ACC112 (cell line): ENCODE results near the gene SLC35F6.
"Not testable (repeated sequence)": the region's sequence is repeated elsewhere in the genome, so short reads cannot be mapped to it uniquely, and the experiment has no call there.

Source experiments
- H2AFZ ChIP-seq: fragments of 200-600 bp; sonication (generic); one replicate; pipeline ENCODE4 v1.6.0; 2017; ENCODE audit warnings: antibody characterized with exemption, low read length; ENCODE audit not compliant: unreplicated experiment
- H3K27ac ChIP-seq: fragments of 200-600 bp; sonication (generic); 2 replicates; pipeline ENCODE4 v1.5.1; 2014; ENCODE audit warnings: low read depth, mild to moderate bottlenecking, antibody characterized with exemption, low read length, moderate library complexity
- H3K27me3 ChIP-seq: fragments of 200-600 bp; sonication (generic); 2 replicates; pipeline ENCODE4 v1.6.1; 2014; ENCODE audit warnings: mild to moderate bottlenecking, antibody characterized with exemption, low read length, moderate library complexity, mixed read lengths; ENCODE audit not compliant: insufficient read depth
- H3K36me3 ChIP-seq: fragments of 200-600 bp; sonication (generic); 2 replicates; pipeline ENCODE4 v1.6.1; 2016; ENCODE audit warnings: mild to moderate bottlenecking, antibody characterized with exemption, low read length, moderate library complexity, mixed read lengths; ENCODE audit not compliant: insufficient read depth
- H3K4me1 ChIP-seq: fragments of 200-600 bp; sonication (generic); one replicate; pipeline ENCODE4 v1.6.1; 2016; ENCODE audit warnings: low read length, mixed read lengths; ENCODE audit not compliant: insufficient read depth, unreplicated experiment, control insufficient read depth
- H3K4me3 ChIP-seq: fragments of 200-600 bp; sonication (generic); 2 replicates; pipeline ENCODE4 v1.5.1; 2014; ENCODE audit warnings: mild to moderate bottlenecking, low read depth, low read length
- H3K79me2 ChIP-seq: fragments of 200-600 bp; sonication (generic); one replicate; pipeline ENCODE4 v1.6.0; 2016; ENCODE audit warnings: low read length; ENCODE audit not compliant: control insufficient read depth, unreplicated experiment, insufficient read depth

SLC35F6 gene

GRCh38 chr2:26744953-26745352 is 19.1 kb upstream of the SLC35F6 start:
- Histone ChIP-seq H3K27me3 (no peaks in the 10 kb centered on the region), H3K27ac (no peak overlapping the region), H3K79me2 (no peaks in the 10 kb centered on the region), H3K4me3 (no peak overlapping the region), H2AFZ (no peak overlapping the region), H3K36me3 (no peaks in the 10 kb centered on the region), H3K4me1 (no peaks in the 10 kb centered on the region)

GRCh38 chr2:26745609-26746327 is 18.3 kb upstream of the SLC35F6 start:
- H3K79me2 ChIP-seq, result no peaks in the 10 kb centered on the region
- no peak overlapping the region for H3K27ac ChIP-seq
- no peak overlapping the region for H2AFZ ChIP-seq
- no peaks in the 10 kb centered on the region for H3K36me3 ChIP-seq
- no peak overlapping the region for H3K4me3 ChIP-seq
- no peaks in the 10 kb centered on the region for H3K4me1 ChIP-seq
- H3K27me3 ChIP-seq, result no peaks in the 10 kb centered on the region

DNA sequence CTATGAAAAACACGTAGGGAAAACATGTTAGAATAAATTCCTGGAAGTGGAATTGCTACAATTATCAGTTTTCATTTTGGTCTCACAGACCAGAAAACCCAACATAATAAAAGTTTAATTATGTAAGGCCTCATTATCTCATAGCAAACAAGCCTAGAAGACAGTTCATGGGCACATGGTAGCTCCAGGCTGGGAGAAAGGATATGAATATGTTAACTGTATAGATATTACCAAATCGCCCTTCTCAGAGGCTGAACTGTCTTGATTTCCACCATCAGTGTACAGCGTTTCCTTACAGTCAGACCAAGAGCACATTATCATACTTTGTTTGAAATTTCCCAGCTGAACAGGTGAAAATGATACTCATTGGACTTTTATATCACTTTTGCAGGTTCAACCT is 17.1 kb upstream of the SLC35F6 start:
- no peaks in the 10 kb centered on the region for H3K36me3 ChIP-seq
- H3K4me1 ChIP-seq, result no peaks in the 10 kb centered on the region
- no peak overlapping the region for H3K27ac ChIP-seq
- H3K79me2 ChIP-seq, result no peaks in the 10 kb centered on the region
- no peak overlapping the region for H2AFZ ChIP-seq
- H3K27me3 ChIP-seq, result no peaks in the 10 kb centered on the region
- no peak overlapping the region for H3K4me3 ChIP-seq

DNA sequence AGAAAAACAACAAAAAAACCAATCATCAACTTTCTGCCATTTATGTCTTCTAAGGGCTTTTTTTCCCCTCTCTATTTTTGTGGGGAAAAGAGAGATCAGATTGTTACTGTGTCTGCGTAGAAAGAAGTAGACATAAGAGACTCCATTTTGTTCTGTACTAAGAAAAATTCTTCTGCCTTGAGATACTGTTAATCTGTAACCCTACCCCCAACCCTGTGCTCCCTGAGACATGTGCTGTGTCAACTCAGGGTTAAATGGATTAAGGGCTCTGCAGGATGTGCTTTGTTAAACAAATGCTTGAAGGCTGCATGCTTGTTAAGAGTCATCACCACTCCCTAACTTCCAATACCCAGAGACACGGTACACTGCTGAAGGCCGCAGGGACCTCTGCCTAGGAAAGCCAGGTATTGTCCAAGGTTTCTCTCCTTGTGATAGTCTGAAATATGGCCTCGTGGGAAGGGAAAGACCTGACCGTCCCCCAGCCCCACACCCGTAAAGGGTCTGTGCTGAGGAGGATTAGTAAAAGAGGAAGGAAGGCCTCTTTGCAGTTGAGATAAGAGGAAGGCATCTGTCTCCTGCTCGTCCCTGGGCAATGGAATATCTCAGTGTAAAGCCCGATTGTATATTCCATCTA is 14.2 kb upstream of the SLC35F6 start:
- not testable (repeated sequence) for H3K36me3 ChIP-seq, H3K27me3 ChIP-seq, H2AFZ ChIP-seq, H3K27ac ChIP-seq, H3K79me2 ChIP-seq, H3K4me1 ChIP-seq, H3K4me3 ChIP-seq

- not testable (repeated sequence) for H3K27me3 ChIP-seq, H3K4me1 ChIP-seq, H3K36me3 ChIP-seq, H2AFZ ChIP-seq, H3K4me3 ChIP-seq, H3K79me2 ChIP-seq, H3K27ac ChIP-seq
Measured at GRCh38 chr2:26750467-26750866, 13.6 kb upstream of the SLC35F6 start.

GRCh38 chr2:26752656-26753055 is 11.4 kb upstream of the SLC35F6 start:
- Histone ChIP-seq H3K27me3 (no peaks in the 10 kb centered on the region), H3K79me2 (no peaks in the 10 kb centered on the region), H2AFZ (no peak overlapping the region), H3K27ac (no peak overlapping the region), H3K4me3 (no peak overlapping the region), H3K36me3 (no peaks in the 10 kb centered on the region), H3K4me1 (peaks cover 14% of the 10 kb centered on the region)

DNA sequence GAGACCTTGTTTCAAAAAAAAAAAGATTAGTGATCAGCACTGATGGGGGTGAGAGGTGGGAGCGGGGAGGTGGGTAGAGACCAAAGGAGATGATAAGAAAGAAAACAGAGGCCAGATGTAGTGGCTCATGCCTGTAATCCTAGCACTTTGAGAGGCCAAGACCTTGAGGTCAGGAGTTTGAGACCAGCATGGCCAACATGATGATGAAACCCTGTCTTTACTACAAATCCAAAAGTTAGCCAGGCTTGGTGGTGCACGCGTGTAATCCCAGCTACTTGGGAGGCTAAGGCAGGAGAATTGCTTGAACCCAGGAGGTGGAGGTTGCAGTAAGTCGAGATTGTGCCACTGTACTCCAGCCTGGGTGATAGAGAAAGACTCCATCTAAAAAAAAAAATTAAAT is 9.5 kb upstream of the SLC35F6 start:
- Histone ChIP-seq H3K79me2 (no peaks in the 10 kb centered on the region), H3K36me3 (no peaks in the 10 kb centered on the region), H3K27me3 (no peaks in the 10 kb centered on the region), H2AFZ (no peak overlapping the region), H3K4me1 (peaks cover 28% of the 10 kb centered on the region), H3K27ac (no peak overlapping the region), H3K4me3 (no peak overlapping the region)

GRCh38 chr2:26754972-26755670 is 9.0 kb upstream of the SLC35F6 start:
- Histone ChIP-seq H3K4me1 (peaks cover 28% of the 10 kb centered on the region), H2AFZ (no peak overlapping the region), H3K79me2 (no peaks in the 10 kb centered on the region), H3K27me3 (no peaks in the 10 kb centered on the region), H3K27ac (no peak overlapping the region), H3K36me3 (no peaks in the 10 kb centered on the region), H3K4me3 (no peak overlapping the region)

DNA sequence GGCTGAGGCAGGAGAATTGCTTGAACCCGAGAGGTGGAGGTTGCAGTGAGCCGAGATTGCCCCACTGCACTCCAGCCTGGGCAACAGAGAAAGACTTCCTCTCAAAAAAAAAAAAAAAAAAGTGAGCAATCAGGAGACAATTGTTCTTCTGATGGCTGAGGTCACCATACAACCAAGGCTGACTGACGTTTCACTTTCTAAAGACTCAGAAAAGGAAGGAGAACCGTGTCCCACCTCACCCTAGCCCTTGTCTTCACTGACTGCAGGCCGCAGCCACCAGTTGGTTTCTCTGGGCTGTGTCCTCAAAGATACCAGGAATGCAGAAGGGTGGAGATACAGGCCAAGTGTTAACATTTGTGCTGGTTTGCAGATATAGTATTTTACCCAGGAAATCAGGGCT is 7.7 kb upstream of the SLC35F6 start:
- peaks cover 28% of the 10 kb centered on the region for H3K4me1 ChIP-seq
- H3K4me3 ChIP-seq, result no peak overlapping the region
- no peaks in the 10 kb centered on the region for H3K79me2 ChIP-seq
- no peak overlapping the region for H2AFZ ChIP-seq
- H3K27me3 ChIP-seq, result no peaks in the 10 kb centered on the region
- H3K36me3 ChIP-seq, result no peaks in the 10 kb centered on the region
- H3K27ac ChIP-seq, result no peak overlapping the region

DNA sequence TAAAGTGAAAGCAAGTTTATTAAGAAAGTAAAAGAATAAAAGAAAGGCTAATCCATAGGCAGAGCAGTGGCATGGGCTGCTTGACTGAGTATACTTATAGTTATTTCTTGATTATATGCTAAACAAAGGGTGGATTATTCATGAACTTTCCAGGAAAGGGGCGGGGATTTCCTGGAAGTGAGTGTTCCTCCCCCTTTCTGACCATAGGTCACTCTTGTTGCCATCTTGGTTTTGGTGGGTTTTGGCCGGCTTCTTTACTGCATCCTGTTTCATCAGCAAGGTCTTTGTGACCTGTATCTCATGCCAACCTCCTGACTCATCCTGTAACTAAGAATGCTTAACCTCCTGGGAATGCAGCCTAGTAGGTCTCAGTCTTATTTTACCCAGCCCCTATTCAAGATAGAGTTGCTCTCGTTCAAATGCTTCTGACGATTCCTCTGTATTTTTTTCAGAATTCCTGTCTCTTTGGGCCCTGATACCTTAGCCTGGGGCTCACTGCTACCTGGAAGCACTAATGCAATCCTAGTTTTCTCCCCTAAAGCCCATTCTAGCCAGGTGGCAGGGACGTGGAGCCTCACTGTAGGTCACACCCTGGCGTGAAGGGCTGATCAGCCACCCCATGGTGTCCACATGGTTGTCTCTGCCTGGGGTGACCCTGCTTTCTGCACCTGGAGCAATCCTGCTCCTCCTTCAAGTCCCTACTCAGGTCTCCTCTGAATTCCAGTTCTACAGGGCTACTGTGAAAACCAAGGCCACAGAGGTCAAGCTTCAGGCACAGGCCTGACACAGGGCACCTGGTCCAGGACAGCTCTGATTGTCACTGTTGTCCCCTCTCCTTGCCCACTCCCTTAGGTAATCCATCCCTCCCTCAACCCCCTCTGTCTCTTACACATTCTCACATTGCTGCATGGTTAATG is 6.0 kb upstream of the SLC35F6 start:
- Histone ChIP-seq H2AFZ (no peak overlapping the region), H3K4me3 (peak overlapping the region; percentile 42; the same call in 1 of the 2 replicates), H3K36me3 (no peaks in the 10 kb centered on the region), H3K27me3 (no peaks in the 10 kb centered on the region), H3K79me2 (no peaks in the 10 kb centered on the region), H3K27ac (peak overlapping the region; percentile 80), H3K4me1 (peaks cover 28% of the 10 kb centered on the region)
